Glutamatergic neuron (in vitro differentiated cells): ENCODE measurements around the gene CDC25C. TPM values are rescaled to one million over a fixed set of nuclear protein-coding genes. Genes with fewer than 3 reads are reported as not detected.

ENCODE experiments used
- DNase-seq: peaks from one replicate; pipeline ENCODE4 v3.0.0; 2022
- H3K27ac Mint-ChIP-seq: one replicate; pipeline ENCODE4 v1.8.0; 2020; ENCODE audit warnings: mild to moderate bottlenecking, mixed read lengths, inconsistent platforms; ENCODE audit not compliant: unreplicated experiment
- H3K27me3 Mint-ChIP-seq: one replicate; pipeline ENCODE4 v1.8.0; 2020; ENCODE audit warnings: mild to moderate bottlenecking, moderate library complexity, mixed read lengths, inconsistent platforms; ENCODE audit not compliant: unreplicated experiment
- H3K36me3 Mint-ChIP-seq: one replicate; pipeline ENCODE4 v1.8.0; 2020; ENCODE audit warnings: mild to moderate bottlenecking, mixed read lengths, inconsistent platforms; ENCODE audit not compliant: unreplicated experiment
- H3K4me1 Mint-ChIP-seq: one replicate; pipeline ENCODE4 v1.8.0; 2020; ENCODE audit warnings: mild to moderate bottlenecking, low read depth, mixed read lengths, inconsistent platforms; ENCODE audit not compliant: unreplicated experiment
- H3K4me3 Mint-ChIP-seq: one replicate; pipeline ENCODE4 v1.8.0; 2020; ENCODE audit warnings: mild to moderate bottlenecking, mixed read lengths, inconsistent platforms; ENCODE audit not compliant: unreplicated experiment
- H3K9me3 Mint-ChIP-seq: one replicate; pipeline ENCODE4 v1.8.0; 2020; ENCODE audit warnings: mild to moderate bottlenecking, moderate library complexity, mixed read lengths, inconsistent platforms; ENCODE audit not compliant: unreplicated experiment
- CTCF ChIP-seq: fragments of 200-600 bp; sonication (generic); IDR thresholded peaks from one replicate; pipeline ENCODE4 v1.5.0; 2021; ENCODE audit not compliant: partially characterized antibody, unreplicated experiment
- total RNA-seq: library from RNA; stranded (reverse); fragmentation: NEBNext Ultra II Directional; extraction: Animal tissue kit (Norgen Biotek cat#: 25700); gene quantifications from one replicate; pipeline ENCODE4 v1.2.1, GENCODE V29; 2021; ENCODE audit not compliant: unreplicated experiment

The CDC25C gene
- total RNA-seq, 1 donor from 2014 or later = 3.2 TPM

- Mint-ChIP-seq H3K9me3 (peaks cover 8% of the 10 kb centered on the region), H3K27me3 (peaks cover 7% of the 10 kb centered on the region), H3K4me1 (no peaks in the 10 kb centered on the region), H3K36me3 (peaks cover 13% of the 10 kb centered on the region), H3K4me3 (no peak overlapping the region), H3K27ac (no peak overlapping the region)
- no peak for TF ChIP-seq CTCF
- no peak for DNase-seq
These were observed 15.3 kb upstream of the CDC25C start for GRCh38 chr5:138346889-138347288.

GRCh38 chr5:138344887-138345622 lies 13.5 kb upstream of the CDC25C start:
- Mint-ChIP-seq H3K4me1 (peaks cover 15% of the 10 kb centered on the region), H3K9me3 (peaks cover 8% of the 10 kb centered on the region), H3K4me3 (no peak overlapping the region), H3K36me3 (peaks cover 5% of the 10 kb centered on the region), H3K27me3 (peaks cover 2% of the 10 kb centered on the region), H3K27ac (no peak overlapping the region)
- TF ChIP-seq CTCF = no peak
- DNase-seq = no peak

- DNase-seq = no peak
- peak overlapping the region; percentile 99 for H3K27ac Mint-ChIP-seq
- H3K4me3 Mint-ChIP-seq = peak overlapping the region; percentile 100
- TF ChIP-seq CTCF = no peak
- peaks cover 11% of the 10 kb centered on the region for H3K27me3 Mint-ChIP-seq
- H3K9me3 Mint-ChIP-seq = peaks cover 15% of the 10 kb centered on the region
- peaks cover 24% of the 10 kb centered on the region for H3K4me1 Mint-ChIP-seq
- H3K36me3 Mint-ChIP-seq = no peaks in the 10 kb centered on the region
These were observed 8.4 kb upstream of the CDC25C start for GRCh38 chr5:138340008-138340407.

- Mint-ChIP-seq H3K27me3 (peaks cover 11% of the 10 kb centered on the region), H3K9me3 (peaks cover 15% of the 10 kb centered on the region), H3K27ac (peak overlapping the region; percentile 99), H3K36me3 (no peaks in the 10 kb centered on the region), H3K4me1 (peaks cover 24% of the 10 kb centered on the region), H3K4me3 (peak overlapping the region; percentile 100)
- no peak for DNase-seq
- TF ChIP-seq CTCF = no peak
These were observed 7.9 kb upstream of the CDC25C start for GRCh38 chr5:138339464-138339863.

- DNase-seq = no peak
- Mint-ChIP-seq H3K27ac (peak overlapping the region; percentile 99), H3K27me3 (peaks cover 11% of the 10 kb centered on the region), H3K9me3 (peaks cover 15% of the 10 kb centered on the region), H3K36me3 (no peaks in the 10 kb centered on the region), H3K4me1 (peaks cover 24% of the 10 kb centered on the region), H3K4me3 (peak overlapping the region; percentile 100)
- no peak for TF ChIP-seq CTCF
These were observed 7.5 kb upstream of the CDC25C start for GRCh38 chr5:138339091-138339456.
